Smooth muscle cell of the brain vasculature (primary cell): ENCODE results near the gene FICD.
"Not testable (repeated sequence)": the region's sequence is repeated elsewhere in the genome, so short reads cannot be mapped to it uniquely, and the experiment has no call there.

Experiments
- DNase-seq: peaks from one replicate; pipeline ENCODE4 v3.0.0-alpha.2; 2012; ENCODE audit warnings: low read depth, low spot score

Gene FICD

GRCh38 chr12:108514973-108515814 is at the start of gene FICD:
TSS of gene FICD (plus strand) at chr12:108515277. CDS start at chr12:108516973, 1,696 bp downstream.
- peak; percentile 97 for DNase-seq

GRCh38 chr12:108465417-108465816 is 49.7 kb upstream of the FICD start:
- no peak for DNase-seq

GRCh38 chr12:108468196-108468968 is 46.7 kb upstream of the FICD start:
- DNase-seq, result no peak

- DNase-seq, result no peak
Measured at GRCh38 chr12:108473400-108474055, 41.5 kb upstream of the FICD start.

- no peak for DNase-seq
Measured at GRCh38 chr12:108475396-108475795, 39.7 kb upstream of the FICD start.

- no peak for DNase-seq
Measured at GRCh38 chr12:108477055-108477880, 37.8 kb upstream of the FICD start.

GRCh38 chr12:108477881-108478259 is 37.2 kb upstream of the FICD start:
- DNase-seq, result no peak

- DNase-seq, result no peak
Measured at GRCh38 chr12:108478611-108479206, 36.4 kb upstream of the FICD start.

GRCh38 chr12:108479364-108480070 is 35.6 kb upstream of the FICD start:
- no peak for DNase-seq

GRCh38 chr12:108482717-108483212 is 32.3 kb upstream of the FICD start:
- no peak for DNase-seq

GRCh38 chr12:108483213-108484059 is 31.6 kb upstream of the FICD start:
- no peak for DNase-seq

- DNase-seq, result no peak
Measured at GRCh38 chr12:108484431-108484830, 30.6 kb upstream of the FICD start.

- DNase-seq, result no peak
Measured at GRCh38 chr12:108484845-108485244, 30.2 kb upstream of the FICD start.

- DNase-seq, result not testable (repeated sequence)
Measured at GRCh38 chr12:108485371-108485770, 29.7 kb upstream of the FICD start.

- DNase-seq, result not testable (repeated sequence)
Measured at GRCh38 chr12:108487029-108487428, 28.0 kb upstream of the FICD start.

- no peak for DNase-seq
Measured at GRCh38 chr12:108491256-108491655, 23.8 kb upstream of the FICD start.

- DNase-seq, result peak; percentile 17
Measured at GRCh38 chr12:108495054-108495453, 20.0 kb upstream of the FICD start.

- no peak for DNase-seq
Measured at GRCh38 chr12:108495823-108496579, 19.1 kb upstream of the FICD start.
